Measurements from ENCODE around the gene TEX48.

TEX48 gene

DNA sequence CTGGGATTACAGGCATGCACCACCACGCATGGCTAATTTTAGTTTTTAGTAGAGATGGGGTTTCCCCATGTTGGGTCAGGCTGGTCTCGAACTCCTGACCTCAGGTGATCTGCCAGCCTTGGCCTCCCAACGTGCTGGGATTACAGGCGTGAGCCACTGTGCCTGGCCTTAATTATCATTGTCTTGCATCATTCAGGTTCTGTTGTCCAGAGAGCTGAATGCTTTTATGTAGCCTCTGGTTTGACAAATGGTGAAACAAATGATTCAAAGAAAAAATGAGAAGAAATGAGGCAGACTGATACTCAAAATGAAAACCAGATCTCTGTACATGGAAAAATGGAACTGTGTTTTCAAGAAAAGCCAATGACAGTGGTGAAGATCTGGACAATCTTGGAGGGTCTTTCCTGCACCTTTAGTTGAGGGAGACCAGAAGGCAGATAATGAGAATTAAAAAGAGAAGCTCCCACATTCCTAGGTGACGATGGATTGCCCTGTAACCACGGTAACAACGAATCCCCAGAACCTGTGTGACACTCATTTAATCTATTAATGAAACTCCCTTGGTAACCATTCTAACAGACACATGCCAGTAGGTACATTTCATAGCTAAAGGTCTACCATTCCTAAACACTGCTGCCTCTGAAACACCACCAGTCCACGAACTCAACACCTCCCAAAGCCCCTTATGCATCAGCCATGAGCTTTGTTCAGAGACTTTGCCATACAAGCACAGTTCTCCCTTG lies 1.6 kb downstream of the TEX48 start:
- TF ChIP-seq, protein P1, sequence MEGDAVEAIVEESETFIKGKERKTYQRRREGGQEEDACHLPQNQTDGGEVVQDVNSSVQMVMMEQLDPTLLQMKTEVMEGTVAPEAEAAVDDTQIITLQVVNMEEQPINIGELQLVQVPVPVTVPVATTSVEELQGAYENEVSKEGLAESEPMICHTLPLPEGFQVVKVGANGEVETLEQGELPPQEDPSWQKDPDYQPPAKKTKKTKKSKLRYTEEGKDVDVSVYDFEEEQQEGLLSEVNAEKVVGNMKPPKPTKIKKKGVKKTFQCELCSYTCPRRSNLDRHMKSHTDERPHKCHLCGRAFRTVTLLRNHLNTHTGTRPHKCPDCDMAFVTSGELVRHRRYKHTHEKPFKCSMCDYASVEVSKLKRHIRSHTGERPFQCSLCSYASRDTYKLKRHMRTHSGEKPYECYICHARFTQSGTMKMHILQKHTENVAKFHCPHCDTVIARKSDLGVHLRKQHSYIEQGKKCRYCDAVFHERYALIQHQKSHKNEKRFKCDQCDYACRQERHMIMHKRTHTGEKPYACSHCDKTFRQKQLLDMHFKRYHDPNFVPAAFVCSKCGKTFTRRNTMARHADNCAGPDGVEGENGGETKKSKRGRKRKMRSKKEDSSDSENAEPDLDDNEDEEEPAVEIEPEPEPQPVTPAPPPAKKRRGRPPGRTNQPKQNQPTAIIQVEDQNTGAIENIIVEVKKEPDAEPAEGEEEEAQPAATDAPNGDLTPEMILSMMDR (IDR thresholded peaks at IDR 0.05; ENCODE audit: low read depth, low read length, missing control alignments): no peak
- no peak for DNase-seq (ENCODE audit: low read depth)
- H3K4me3 ChIP-seq (ENCODE audit: low read depth, low read length): no peak overlapping the region

DNA sequence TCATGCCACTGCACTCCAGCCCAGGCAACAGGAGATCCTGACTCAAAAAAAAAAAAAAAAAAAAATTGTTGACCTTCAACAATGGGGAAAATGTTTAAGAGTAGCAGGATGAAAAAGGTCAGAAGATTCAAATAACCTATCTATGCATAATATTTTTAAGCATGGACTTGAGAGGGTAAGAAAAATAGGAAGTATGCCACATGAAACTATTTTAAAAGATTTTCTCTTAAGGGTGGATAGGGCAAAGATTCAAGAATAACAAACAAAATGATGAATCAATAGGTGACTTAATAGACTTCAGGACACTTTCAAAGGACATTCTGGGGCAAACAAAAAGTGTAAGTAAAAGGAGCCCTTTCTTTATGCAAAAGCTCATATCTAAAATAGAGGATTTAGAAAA lies 3.2 kb downstream of the TEX48 start:
- no peak for DNase-seq (ENCODE audit: low read depth)
- H3K4me3 ChIP-seq (ENCODE audit: low read depth, low read length): no peak overlapping the region
- TF ChIP-seq, protein P1 (IDR thresholded peaks at IDR 0.05; ENCODE audit: low read depth, low read length, missing control alignments): no peak

DNA sequence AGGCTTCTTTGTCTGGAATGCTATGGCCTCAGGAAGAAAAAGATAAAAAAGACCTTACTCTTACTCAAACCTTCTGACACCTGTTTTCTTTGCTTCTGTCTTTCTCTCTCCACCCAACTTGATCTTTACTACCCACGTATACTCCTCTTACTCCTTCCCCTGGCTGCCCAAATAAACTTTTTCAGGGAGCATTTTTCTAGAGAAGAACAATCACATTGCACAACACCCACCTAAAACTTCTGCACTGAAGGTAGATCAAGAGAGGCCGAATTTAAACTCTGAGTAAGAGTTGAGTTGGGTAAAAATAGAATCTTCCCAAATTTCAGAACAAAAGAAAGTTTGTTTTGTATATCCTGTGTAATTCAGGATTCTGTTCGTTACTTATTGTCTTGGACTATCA lies 3.9 kb downstream of the TEX48 start:
- DNase-seq (ENCODE audit: low read depth): no peak
- TF ChIP-seq, protein P1 (IDR thresholded peaks at IDR 0.05; ENCODE audit: low read depth, low read length, missing control alignments): no peak

DNA sequence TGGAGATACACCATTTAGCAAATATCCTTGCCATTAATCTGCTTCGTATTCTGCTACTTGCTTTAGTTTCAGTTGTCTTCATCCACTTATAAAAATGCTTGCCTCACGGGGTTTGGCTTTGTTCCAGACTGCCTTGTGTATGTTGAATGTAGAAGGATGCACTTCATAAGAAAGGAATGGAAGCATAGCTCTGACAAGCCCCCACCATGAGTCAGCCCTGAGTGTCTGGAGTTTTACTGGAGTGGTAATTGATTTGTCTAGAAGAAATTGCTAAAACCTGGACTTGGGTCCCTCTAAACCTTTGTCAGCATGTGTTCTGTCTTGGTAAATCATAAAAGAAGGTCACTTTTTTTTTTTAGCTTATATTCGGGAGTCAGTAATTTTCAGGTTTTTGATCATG lies 4.6 kb downstream of the TEX48 start:
- TF ChIP-seq, protein P1 (IDR thresholded peaks at IDR 0.05; ENCODE audit: low read depth, low read length, missing control alignments): no peak
- H3K4me3 ChIP-seq (ENCODE audit: low read depth, low read length): no peak overlapping the region
- DNase-seq (ENCODE audit: low read depth): no peak

More for the DNA sequence above, 3.9 kb downstream of the TEX48 start:
- H3K4me3 ChIP-seq (ENCODE audit: low read depth, low read length): no peak overlapping the region

DNA sequence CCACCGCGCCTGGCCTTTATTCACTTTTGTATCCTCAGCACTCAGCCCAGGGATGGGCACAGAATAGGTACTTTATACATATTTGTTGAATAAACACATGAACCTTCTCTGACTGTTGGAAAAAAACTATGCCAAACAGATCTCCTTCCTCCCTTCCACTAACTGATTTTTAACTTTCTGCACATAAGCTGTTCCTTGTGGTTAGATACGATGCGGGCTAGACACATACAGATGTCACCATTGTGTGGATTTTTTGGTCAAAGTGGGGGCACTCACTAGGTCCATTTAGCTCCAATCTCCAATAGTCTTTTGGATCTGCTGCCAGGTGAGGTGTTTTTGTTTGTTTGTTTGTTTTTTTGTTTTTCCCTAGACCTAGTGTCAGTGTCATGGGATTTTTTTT lies 5.1 kb downstream of the TEX48 start:
- TF ChIP-seq, protein P1 (IDR thresholded peaks at IDR 0.05; ENCODE audit: low read depth, low read length, missing control alignments): no peak
- DNase-seq (ENCODE audit: low read depth): no peak
- H3K4me3 ChIP-seq (ENCODE audit: low read depth, low read length): no peak overlapping the region

DNA sequence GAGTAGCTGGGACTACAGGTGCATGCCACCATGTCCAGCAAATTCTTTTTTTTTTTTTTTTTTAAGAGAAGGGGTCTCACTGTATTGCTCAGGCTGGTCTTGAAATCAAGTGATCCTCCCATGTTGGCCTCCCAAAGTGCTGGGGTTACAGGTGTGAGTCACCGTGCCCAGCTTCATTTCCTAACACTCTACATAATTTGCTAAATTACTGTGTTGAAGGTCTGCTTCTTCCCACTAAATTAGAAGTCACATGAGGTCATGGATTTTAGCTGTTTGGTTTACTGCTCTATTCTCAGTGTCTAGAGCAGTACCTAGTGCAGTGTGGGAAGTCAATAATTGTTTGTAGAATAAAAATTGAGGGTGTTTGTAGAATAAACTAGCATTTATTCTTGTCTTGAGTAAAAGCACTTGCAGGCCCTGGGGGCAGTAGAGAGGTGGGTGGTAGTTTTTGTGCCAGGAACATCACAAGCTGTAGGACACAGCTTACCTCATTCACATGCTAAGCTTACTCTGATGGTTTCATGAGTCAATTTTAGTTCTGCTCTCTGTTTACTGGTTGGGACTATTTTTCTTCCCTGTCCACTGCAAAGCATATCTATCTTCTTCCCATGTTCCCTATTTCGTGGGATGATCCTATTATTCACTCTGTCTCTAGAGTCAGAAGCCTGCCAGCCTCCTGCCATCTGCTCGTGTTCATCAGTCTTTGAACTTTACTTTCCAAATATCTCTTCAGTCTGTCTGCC lies 7.0 kb downstream of the TEX48 start:
- no peak for DNase-seq (ENCODE audit: low read depth)
- no peak overlapping the region for H3K4me3 ChIP-seq (ENCODE audit: low read depth, low read length)
- TF ChIP-seq, protein P1 (IDR thresholded peaks at IDR 0.05; ENCODE audit: low read depth, low read length, missing control alignments): no peak
